Retinal pigment epithelial cell (primary cell): ENCODE measurements around the gene BNIP5.
A peak's percentile ranks its signal among the peaks of the same experiment; 100 is the strongest.

ENCODE experiments used
- DNase-seq: peaks from one replicate; pipeline ENCODE4 v3.0.0-alpha.2; 2010; ENCODE audit warnings: low read depth
- H3K4me3 ChIP-seq: 2 replicates; pipeline ENCODE4 v1.5.1; 2011; ENCODE audit warnings: mild to moderate bottlenecking, low read length, control low read depth, moderate library complexity
- TF ChIP-seq, protein P1 (sequence below): conservative IDR thresholded peaks from 2 replicates; pipeline ENCODE4 v1.5.1; 2011; ENCODE audit warnings: low read depth, low read length, control low read depth, inconsistent platforms

The BNIP5 gene

GRCh38 chr6:36360241-36361054 lies 23.8 kb upstream of the BNIP5 start:
- no peak overlapping the region for H3K4me3 ChIP-seq
- TF ChIP-seq, protein P1, sequence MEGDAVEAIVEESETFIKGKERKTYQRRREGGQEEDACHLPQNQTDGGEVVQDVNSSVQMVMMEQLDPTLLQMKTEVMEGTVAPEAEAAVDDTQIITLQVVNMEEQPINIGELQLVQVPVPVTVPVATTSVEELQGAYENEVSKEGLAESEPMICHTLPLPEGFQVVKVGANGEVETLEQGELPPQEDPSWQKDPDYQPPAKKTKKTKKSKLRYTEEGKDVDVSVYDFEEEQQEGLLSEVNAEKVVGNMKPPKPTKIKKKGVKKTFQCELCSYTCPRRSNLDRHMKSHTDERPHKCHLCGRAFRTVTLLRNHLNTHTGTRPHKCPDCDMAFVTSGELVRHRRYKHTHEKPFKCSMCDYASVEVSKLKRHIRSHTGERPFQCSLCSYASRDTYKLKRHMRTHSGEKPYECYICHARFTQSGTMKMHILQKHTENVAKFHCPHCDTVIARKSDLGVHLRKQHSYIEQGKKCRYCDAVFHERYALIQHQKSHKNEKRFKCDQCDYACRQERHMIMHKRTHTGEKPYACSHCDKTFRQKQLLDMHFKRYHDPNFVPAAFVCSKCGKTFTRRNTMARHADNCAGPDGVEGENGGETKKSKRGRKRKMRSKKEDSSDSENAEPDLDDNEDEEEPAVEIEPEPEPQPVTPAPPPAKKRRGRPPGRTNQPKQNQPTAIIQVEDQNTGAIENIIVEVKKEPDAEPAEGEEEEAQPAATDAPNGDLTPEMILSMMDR = peak; percentile 82
- no peak for DNase-seq

DNA sequence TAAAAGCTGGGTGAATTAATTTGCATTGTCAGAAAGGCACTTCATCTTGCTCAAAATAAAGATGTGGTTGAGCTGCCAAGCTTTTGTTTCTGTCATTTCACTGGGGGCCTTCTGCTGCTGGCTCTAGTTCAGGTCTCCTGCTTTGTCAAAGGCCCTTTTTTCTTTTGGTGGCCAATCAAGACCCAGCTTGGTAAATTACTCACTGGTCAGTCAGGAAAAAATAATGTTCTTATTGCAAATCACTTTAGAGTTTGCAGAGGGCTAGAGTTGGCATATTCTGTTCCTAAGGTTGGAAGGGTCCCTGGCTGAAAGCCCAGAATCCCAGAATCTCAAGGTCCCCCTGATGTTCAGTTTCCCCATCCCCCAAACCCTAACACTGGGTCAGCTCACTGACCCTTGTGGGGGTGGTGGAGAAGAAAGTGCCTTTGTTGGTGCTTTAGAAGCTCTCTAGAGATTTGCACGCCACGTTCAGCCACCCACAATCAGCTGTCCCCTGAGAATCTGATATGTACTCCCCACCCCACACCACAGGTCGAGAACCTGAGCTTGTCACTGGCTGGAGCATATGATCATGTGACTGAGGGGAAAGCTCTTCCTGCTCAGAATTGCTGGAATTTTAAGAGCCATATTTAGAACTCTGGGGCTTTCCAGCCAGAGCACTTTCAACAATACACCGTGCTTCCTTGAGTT lies 21.7 kb upstream of the BNIP5 start:
- no peak overlapping the region for H3K4me3 ChIP-seq
- TF ChIP-seq, protein P1 = no peak
- peak; percentile 54 for DNase-seq

DNA sequence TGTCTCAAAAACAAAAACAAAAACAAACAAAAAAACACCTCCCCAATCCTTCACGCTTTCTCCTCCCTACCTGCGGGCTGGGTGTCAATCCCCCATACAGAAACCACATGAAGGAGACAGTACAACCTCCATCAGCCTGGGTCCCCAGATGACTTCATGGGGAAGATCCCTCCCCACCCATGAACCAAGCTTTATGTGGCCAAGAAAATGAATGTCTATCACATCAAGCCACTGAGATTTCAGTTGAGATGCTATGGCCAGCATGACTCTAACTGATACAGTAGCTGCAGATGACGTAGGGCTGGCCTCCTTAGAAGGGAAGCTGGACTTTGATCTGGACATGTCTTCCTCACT lies 21.2 kb upstream of the BNIP5 start:
- TF ChIP-seq, protein P1 = no peak
- DNase-seq = no peak
- no peak overlapping the region for H3K4me3 ChIP-seq

DNA sequence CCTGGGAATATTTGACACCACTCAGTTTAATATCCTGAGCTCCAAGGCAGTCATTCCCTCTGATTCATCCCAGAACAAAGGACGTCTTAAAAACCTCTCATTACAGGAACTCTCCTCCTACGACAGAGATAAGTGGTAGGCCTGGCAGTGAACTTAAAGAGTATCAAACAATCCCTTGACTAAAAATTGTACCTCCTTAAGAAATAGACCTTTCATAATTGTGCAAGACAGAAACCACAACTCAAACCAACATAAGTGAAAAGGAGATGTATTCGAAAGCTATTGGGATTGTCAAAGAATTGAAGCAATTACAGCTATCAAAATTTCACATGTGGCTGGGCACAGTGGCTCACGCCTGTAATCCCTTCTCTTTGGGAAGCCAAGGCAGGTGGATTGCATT lies 19.1 kb upstream of the BNIP5 start:
- DNase-seq = no peak
- TF ChIP-seq, protein P1 = no peak
- no peak overlapping the region for H3K4me3 ChIP-seq

GRCh38 chr6:36353411-36353915 lies 16.8 kb upstream of the BNIP5 start:
- TF ChIP-seq, protein P1 = no peak
- H3K4me3 ChIP-seq = no peak overlapping the region
- no peak for DNase-seq

DNA sequence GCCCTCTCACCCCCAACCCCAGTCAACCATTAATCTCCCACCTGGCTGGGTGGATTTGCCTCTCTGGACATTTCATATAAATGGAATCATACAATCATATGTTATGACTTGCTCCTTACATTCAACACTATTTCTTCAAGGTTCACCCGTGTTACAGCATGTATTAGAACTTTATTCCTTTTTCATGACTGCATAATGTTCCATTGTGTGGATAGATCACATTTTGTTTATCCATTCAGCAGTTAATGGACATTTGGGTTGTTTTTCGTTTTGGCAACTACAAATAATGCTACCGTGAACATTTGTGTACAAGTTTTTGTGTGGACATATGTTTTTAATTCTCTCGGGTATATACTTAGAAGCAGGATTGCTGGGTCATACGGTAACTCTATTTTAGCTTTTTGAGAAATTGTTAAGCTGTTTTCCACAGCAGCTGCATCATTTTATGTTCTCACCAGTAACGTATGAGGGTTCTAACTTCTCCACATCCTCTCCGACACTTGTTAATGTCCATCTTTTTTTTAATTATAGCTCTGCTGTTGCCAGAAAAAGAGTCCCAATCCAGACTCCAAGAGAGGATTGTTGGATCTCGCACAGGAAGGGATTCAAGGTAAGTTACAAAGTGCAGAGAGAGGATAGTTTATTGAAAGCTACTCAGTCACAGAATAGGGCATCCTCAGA lies 15.9 kb upstream of the BNIP5 start:
- DNase-seq = no peak
- TF ChIP-seq, protein P1 = no peak
- H3K4me3 ChIP-seq = no peak overlapping the region
